Gastroesophageal sphincter (tissue), 4 donors: Measurements from ENCODE around the gene ATP5F1E. TPM values are rescaled to one million over a fixed set of nuclear protein-coding genes. Genes with fewer than 3 reads are reported as not detected.

Experiments
- ATAC-seq: fragments of 150-250 bp; one replicate; pipeline ENCODE4 v1.9.1; 2016; ENCODE audit warnings: mild to moderate bottlenecking, moderate library complexity
- H3K27ac ChIP-seq, 4 donors: fragments of 200-600 bp; sonication (generic) in 3 of 4; 1 replicate in 3 of 4; 2 replicates in 1 of 4; pipeline ENCODE4 v1.5.1; 2016 to 2019
- H3K27me3 ChIP-seq: fragments of 200-600 bp; sonication (generic); one replicate; pipeline ENCODE4 v1.5.1; 2019
- H3K36me3 ChIP-seq, 2 donors: fragments of 200-600 bp; sonication (generic); one replicate each; pipeline ENCODE4 v1.5.1; 2019; ENCODE audit warnings: control low read depth in 1 of 2
- H3K4me1 ChIP-seq, 3 donors: fragments of 200-600 bp; sonication (generic); 1 replicate in 2 of 3; 2 replicates in 1 of 3; pipeline ENCODE4 v1.5.1; 2016 to 2019; ENCODE audit warnings: control low read depth in 2 of 3
- H3K4me3 ChIP-seq, 2 donors: fragments of 200-600 bp; sonication (generic); one replicate each; pipeline ENCODE4 v1.5.1; 2019; ENCODE audit warnings: mild to moderate bottlenecking in 1 of 2, moderate library complexity in 1 of 2
- H3K9me3 ChIP-seq, 3 donors: fragments of 200-600 bp; sonication (generic); one replicate each; pipeline ENCODE4 v1.5.1; 2017 to 2019; ENCODE audit warnings: control low read depth in 2 of 3
- CTCF ChIP-seq, 4 experiments: fragments of 200-600 bp in 2 of 4; fragments of 450-650 bp in 2 of 4; sonication (generic) in 1 of 4; IDR thresholded peaks; one replicate each; pipeline ENCODE4 v1.5.1; 2017 to 2019; ENCODE audit warnings: antibody characterized with exemption in 4 of 4, mild to moderate bottlenecking in 2 of 4, moderate library complexity in 2 of 4
- EP300 ChIP-seq: sonication (generic); formaldehyde crosslinking; IDR thresholded peaks from one replicate; pipeline ENCODE4 v1.6.1; 2017; ENCODE audit warnings: antibody characterized with exemption, mild to moderate bottlenecking
- POLR2A ChIP-seq, 2 donors: fragments of 450-650 bp; IDR thresholded peaks; one replicate each; pipeline ENCODE4 v1.6.1; 2017; ENCODE audit warnings: antibody characterized with exemption in 2 of 2, mild to moderate bottlenecking in 2 of 2, moderate library complexity in 1 of 2
- POLR2AphosphoS5 ChIP-seq: sonication (generic); formaldehyde crosslinking; IDR thresholded peaks from one replicate; pipeline ENCODE4 v1.6.1; 2017; ENCODE audit warnings: antibody characterized with exemption
- WGBS, 2 donors: methylation state at CpG; one replicate each; pipeline ENCODE4 v1.1.5; 2018; ENCODE audit warnings: low coverage in 1 of 2; 5-methylcytosine and 5-hydroxymethylcytosine counted together
- total RNA-seq, 4 donors: library from RNA; depleted of rRNA; stranded (reverse); fragments of >200 nt; gene quantifications; one replicate each; pipeline ENCODE4 v1.1.0, GENCODE V29; 2016

ATP5F1E gene
- 10 to 100 TPM; 23.1 to 40.6 (median 35.4) TPM for total RNA-seq

GRCh38 chr20:59032023-59032712, at the start of gene ATP5F1E:
TSS of gene ATP5F1E (minus strand) at chr20:59032335. CDS start at chr20:59032251, 84 bp downstream.
- peak; percentile 100 for ATAC-seq
- H3K36me3 ChIP-seq = peaks cover 4 to 55% of the 10 kb centered on the region in 2 donors
- H3K9me3 ChIP-seq = no peaks in the 10 kb centered on the region
- H3K27ac ChIP-seq = peak within 1 kb of the TSS; percentile 88 to 92 (median 90)
- peak within 1 kb of the TSS; percentile 67 to 80 for H3K4me3 ChIP-seq
- H3K4me1 ChIP-seq = peaks cover 11 to 54% (median 23%) of the 10 kb centered on the region in 3 donors
- H3K27me3 ChIP-seq = no peaks in the 10 kb centered on the region
- WGBS, 2 donors = 1% methylated on average over 10 of the region's 86 CpGs; no CpG with 5 or more reads in 1 of the 2 donors
- TF ChIP-seq CTCF (IDR thresholded peaks at IDR 0.05) (no peak), POLR2A (IDR thresholded peaks at IDR 0.05) (peak; percentile 92 to 98), POLR2AphosphoS5 (peak; percentile 94)

- Histone ChIP-seq H3K4me1 (peaks cover 0 to 10% (median 0%) of the 10 kb centered on the region in 3 donors), H3K27ac (no peak overlapping the region), H3K27me3 (peaks cover 32% of the 10 kb centered on the region), H3K4me3 (no peak overlapping the region), H3K9me3 (no peaks in the 10 kb centered on the region), H3K36me3 (no peaks in the 10 kb centered on the region)
- 27 to 40% methylated on average over 3 of the region's 3 CpGs for WGBS, 2 donors
- TF ChIP-seq EP300 = no peak
- no peak for TF ChIP-seq POLR2AphosphoS5
- no peak for TF ChIP-seq POLR2A (IDR thresholded peaks at IDR 0.05)
- no peak for TF ChIP-seq CTCF (IDR thresholded peaks at IDR 0.05)
- ATAC-seq = no peak
Observed at GRCh38 chr20:59081036-59081435, 48.9 kb upstream of the ATP5F1E start.

- Histone ChIP-seq H3K4me3 (no peak overlapping the region), H3K36me3 (no peaks in the 10 kb centered on the region), H3K27ac (no peak overlapping the region), H3K9me3 (no peaks in the 10 kb centered on the region), H3K27me3 (peaks cover 36% of the 10 kb centered on the region), H3K4me1 (no peaks in the 10 kb centered on the region)
- 68% methylated on average over 5 of the region's 5 CpGs for WGBS, 2 donors
- no peak for TF ChIP-seq POLR2A (IDR thresholded peaks at IDR 0.05)
- no peak for TF ChIP-seq EP300
- no peak for TF ChIP-seq CTCF (IDR thresholded peaks at IDR 0.05)
- TF ChIP-seq POLR2AphosphoS5 = no peak
- no peak for ATAC-seq
Observed at GRCh38 chr20:59078231-59078630, 46.1 kb upstream of the ATP5F1E start.

- 29 to 30% methylated on average over 1 of the region's 1 CpG for WGBS, 2 donors
- Histone ChIP-seq H3K27ac (no peak overlapping the region), H3K9me3 (no peaks in the 10 kb centered on the region), H3K4me1 (no peaks in the 10 kb centered on the region), H3K27me3 (peaks cover 33% of the 10 kb centered on the region), H3K4me3 (no peak overlapping the region), H3K36me3 (no peaks in the 10 kb centered on the region)
- ATAC-seq = no peak
- no peak for TF ChIP-seq EP300
- no peak for TF ChIP-seq POLR2A (IDR thresholded peaks at IDR 0.05)
- TF ChIP-seq CTCF (IDR thresholded peaks at IDR 0.05) = no peak
- TF ChIP-seq POLR2AphosphoS5 = no peak
Observed at GRCh38 chr20:59077705-59078104, 45.6 kb upstream of the ATP5F1E start.

GRCh38 chr20:59075934-59076508, 43.9 kb upstream of the ATP5F1E start:
- Histone ChIP-seq H3K4me3 (no peak overlapping the region), H3K36me3 (no peaks in the 10 kb centered on the region), H3K4me1 (no peaks in the 10 kb centered on the region), H3K9me3 (no peaks in the 10 kb centered on the region), H3K27me3 (peaks cover 38% of the 10 kb centered on the region), H3K27ac (no peak overlapping the region)
- 60 to 79% methylated on average over 2 to 3 of the region's 4 CpGs for WGBS, 2 donors
- ATAC-seq = no peak
- TF ChIP-seq POLR2AphosphoS5 (no peak), CTCF (IDR thresholded peaks at IDR 0.05) (no peak), POLR2A (IDR thresholded peaks at IDR 0.05) (no peak), EP300 (no peak)
